AG09309 (cell line): ENCODE data around the gene DNAJC17.

Experiments
- DNase-seq: peaks from one replicate; pipeline ENCODE4 v3.0.0-alpha.2; 2010; ENCODE audit warnings: low read depth
- H3K4me3 ChIP-seq: 2 replicates; pipeline ENCODE4 v1.5.1; 2011; ENCODE audit warnings: mild to moderate bottlenecking, low read depth, low read length, moderate library complexity; ENCODE audit not compliant: control insufficient read depth
- TF ChIP-seq, protein P1 (sequence below): IDR thresholded peaks from 2 replicates; pipeline ENCODE4 v1.5.1; 2011; ENCODE audit warnings: mild to moderate bottlenecking, low read depth, low read length, inconsistent platforms; ENCODE audit not compliant: insufficient read depth, control insufficient read depth; ENCODE audit errors: missing control alignments

The DNAJC17 gene

DNA sequence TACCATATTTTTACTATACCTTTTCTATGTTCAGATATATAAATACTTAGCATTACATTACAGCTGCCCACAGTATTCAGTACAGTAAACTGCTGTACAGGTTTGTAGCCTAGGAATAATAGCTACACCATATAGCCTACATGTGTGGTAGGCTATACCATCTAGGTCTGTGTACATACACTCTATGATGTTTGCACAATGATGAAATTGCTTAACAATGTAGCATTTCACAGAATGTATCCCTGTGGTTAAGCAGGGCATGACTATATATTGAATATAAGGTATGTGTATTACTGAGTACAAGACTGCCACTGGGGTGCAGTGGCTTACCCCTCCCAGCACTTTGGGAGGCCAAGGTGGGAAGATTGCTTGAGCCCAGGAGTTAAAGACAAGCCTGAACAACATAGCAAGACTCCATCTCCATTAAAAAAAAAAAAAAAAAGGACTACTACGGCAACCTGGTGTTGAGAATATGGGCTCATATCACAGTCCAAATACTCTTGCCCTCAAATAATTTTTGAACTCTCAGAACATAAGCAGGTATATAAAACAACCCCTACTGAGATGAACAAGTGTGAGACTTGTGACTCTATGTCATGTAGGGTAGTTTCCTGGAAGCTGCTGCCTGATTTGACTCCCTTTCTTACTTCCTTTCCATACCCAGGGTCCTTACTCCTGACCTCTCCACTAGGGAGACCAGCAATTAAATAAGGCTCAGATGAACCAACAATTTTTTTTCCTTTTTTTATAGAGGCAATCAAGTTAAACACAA lies 16.5 kb upstream of the DNAJC17 start:
- TF ChIP-seq, protein P1, sequence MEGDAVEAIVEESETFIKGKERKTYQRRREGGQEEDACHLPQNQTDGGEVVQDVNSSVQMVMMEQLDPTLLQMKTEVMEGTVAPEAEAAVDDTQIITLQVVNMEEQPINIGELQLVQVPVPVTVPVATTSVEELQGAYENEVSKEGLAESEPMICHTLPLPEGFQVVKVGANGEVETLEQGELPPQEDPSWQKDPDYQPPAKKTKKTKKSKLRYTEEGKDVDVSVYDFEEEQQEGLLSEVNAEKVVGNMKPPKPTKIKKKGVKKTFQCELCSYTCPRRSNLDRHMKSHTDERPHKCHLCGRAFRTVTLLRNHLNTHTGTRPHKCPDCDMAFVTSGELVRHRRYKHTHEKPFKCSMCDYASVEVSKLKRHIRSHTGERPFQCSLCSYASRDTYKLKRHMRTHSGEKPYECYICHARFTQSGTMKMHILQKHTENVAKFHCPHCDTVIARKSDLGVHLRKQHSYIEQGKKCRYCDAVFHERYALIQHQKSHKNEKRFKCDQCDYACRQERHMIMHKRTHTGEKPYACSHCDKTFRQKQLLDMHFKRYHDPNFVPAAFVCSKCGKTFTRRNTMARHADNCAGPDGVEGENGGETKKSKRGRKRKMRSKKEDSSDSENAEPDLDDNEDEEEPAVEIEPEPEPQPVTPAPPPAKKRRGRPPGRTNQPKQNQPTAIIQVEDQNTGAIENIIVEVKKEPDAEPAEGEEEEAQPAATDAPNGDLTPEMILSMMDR, result no peak
- no peak overlapping the region for H3K4me3 ChIP-seq
- DNase-seq, result no peak

DNA sequence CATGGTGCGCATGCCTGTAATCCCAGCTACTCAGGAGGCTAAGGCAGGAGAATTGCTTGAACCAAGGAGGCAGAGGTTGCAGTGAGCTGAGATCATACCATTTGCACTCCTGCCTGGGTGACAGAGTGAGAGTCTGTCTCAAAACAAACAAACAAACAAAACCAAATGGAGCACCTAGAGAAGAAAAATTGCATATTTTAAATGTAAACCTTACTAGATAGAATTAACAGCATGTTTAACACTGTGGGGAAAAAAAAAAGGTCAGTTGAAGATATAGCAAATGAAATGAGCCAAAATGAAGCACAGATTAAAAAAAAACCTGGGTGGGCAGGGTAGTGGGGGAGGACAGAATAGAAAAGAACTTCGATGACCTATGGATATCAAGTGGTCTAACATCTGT lies 13.9 kb upstream of the DNAJC17 start:
- no peak for DNase-seq
- TF ChIP-seq, protein P1, result no peak
- no peak overlapping the region for H3K4me3 ChIP-seq

DNA sequence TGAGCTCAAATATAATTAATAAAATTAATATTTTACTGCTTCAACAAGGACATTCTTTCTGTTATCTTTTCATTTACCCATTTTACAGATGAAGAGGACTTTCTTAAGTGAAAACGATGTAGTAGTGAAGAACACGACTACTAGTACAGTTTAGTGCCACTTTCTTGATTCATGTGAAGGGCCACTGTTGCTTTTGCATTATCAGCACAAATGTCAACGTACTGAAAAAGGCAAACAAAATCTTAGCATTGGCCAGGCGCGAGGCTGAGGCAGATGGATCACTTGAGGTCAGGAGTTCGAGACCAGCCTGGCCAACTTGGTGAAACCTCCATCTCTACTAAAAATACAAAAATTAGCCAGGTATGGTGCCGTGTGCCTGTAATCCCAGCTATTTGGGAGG lies 11.8 kb upstream of the DNAJC17 start:
- TF ChIP-seq, protein P1, result no peak
- DNase-seq, result no peak
- no peak overlapping the region for H3K4me3 ChIP-seq

DNA sequence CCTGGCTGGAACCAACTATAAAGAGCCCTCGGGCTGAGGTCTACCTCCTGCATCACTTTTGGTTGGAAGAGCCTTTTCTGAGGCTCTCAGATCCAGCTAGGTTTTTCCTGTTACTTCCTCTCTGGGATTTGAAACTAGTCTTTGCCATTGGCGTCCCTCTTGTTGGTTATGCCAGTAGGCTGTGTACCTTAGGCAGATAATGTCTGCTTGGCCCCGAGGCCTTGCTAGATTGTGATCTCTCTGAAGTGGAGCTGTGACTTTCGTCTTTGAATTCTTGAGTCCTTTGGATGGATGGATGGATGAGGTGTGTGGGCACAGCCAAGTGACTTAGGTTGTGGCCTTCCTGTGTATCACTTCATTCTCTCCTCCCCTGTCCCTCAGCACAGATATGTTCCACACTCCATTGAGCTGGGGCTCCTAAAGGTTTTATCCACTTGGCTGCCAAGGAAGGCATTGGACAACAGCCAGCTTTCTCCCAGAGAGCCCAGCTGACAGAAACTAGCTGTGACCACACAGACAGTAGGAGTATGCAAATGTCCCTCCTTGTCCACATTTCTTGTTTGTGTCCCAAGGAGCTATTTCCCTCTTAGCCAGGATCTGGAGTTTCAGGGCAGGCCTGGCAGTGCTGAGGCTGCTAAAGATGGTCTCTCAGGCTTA lies 7.9 kb upstream of the DNAJC17 start:
- TF ChIP-seq, protein P1, result no peak
- no peak for DNase-seq
- no peak overlapping the region for H3K4me3 ChIP-seq

DNA sequence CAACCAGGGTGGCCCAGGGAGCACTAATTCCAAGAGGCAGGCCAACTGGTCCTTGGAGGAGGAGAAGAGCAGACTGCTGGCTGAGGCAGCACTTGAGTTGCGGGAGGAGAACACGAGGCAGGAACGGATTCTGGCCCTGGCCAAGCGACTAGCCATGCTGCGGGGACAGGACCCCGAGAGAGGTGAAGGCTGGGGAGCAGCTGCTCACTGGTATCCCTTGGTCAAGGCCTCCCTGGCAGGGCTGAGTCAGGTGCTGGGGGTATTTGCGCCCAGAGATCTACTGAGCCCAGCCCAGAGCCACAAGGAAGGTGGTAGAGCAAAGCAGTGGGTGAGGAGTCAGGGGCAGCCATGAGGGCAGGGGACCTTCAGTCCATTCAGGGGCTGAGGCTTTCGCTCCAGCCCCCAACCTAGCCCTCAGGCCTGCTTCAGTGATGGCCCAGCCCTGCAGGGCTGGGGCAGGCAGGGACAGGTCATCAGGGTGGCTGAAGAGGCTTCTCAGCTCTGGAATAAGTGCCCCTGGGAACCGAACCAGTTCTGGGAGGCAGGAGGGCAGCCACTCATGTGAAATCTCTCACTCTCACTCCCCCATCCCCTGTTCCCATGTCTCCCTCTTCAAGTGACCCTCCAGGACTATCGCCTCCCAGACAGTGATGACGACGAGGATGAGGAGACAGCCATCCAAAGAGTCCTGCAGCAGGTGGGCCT lies 5.6 kb upstream of the DNAJC17 start:
- TF ChIP-seq, protein P1, result no peak
- no peak overlapping the region for H3K4me3 ChIP-seq
- DNase-seq, result no peak

DNA sequence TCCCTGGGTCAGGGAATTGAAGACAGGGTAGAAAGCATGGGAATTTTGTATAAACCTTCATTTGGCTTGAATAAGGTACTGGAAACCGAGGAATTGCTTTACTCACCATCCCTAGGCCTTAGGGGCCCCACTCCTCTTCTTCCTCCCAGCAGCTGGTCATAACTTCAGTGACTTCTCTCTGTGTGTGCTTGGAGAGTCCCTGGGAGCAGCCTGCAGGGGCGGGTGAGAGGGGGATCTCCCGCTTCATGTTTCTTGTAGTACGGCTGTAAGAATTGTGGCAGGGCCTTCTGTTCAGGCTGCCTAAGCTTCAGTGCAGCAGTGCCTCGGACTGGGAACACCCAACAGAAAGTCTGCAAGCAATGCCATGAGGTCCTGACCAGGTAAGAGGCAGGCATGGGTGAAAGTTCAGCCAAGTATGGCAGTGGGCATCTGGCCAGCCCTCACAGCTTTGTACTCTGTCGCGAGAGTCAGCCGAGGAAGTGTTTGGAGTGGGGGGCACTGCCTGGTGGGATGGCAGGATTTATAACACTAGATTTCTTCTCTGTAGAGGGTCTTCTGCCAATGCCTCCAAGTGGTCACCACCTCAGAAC lies 1.7 kb upstream of the DNAJC17 start:
- H3K4me3 ChIP-seq, result no peak overlapping the region
- TF ChIP-seq, protein P1, result no peak
- no peak for DNase-seq
